Keratinocyte (primary cell): ENCODE measurements around the gene GLP2R. TPM values are rescaled to one million over a fixed set of nuclear protein-coding genes. Genes with fewer than 3 reads are reported as not detected.

Experiments used
- DNase-seq: peaks from one replicate; pipeline ENCODE4 v3.0.0-alpha.2; 2011; ENCODE audit warnings: low read depth, missing footprints, low spot score
- FAIRE-seq: peaks from 2 replicates; lab custom pipeline; 2011; peaks lifted over from hg19 to GRCh38; lab: Jason Lieb, UNC
- H2AFZ ChIP-seq: 2 replicates; pipeline ENCODE4 v1.6.0; 2012; ENCODE audit warnings: low read length, control low read depth, inconsistent platforms; ENCODE audit not compliant: control insufficient read depth
- H3K27ac ChIP-seq: 2 replicates; pipeline ENCODE4 v1.5.1; 2011; ENCODE audit warnings: low read length; ENCODE audit not compliant: control insufficient read depth, insufficient read depth
- H3K27me3 ChIP-seq: 3 replicates; pipeline ENCODE4 v1.6.0; 2011; ENCODE audit warnings: low read length; ENCODE audit not compliant: control insufficient read depth, insufficient read depth; ENCODE audit errors: extremely low read depth
- H3K36me3 ChIP-seq, 2 experiments: 2 replicates in 1 of 2; 3 replicates in 1 of 2; pipeline ENCODE4 v1.5.1; 2011; ENCODE audit warnings: low read length in 2 of 2, mild to moderate bottlenecking in 1 of 2; ENCODE audit not compliant: control insufficient read depth in 2 of 2, insufficient read depth in 2 of 2; ENCODE audit errors: extremely low read depth in 1 of 2
- H3K4me1 ChIP-seq: 3 replicates; pipeline ENCODE4 v1.5.1; 2011; ENCODE audit warnings: low read length; ENCODE audit not compliant: control insufficient read depth, insufficient read depth; ENCODE audit errors: extremely low read depth
- H3K4me2 ChIP-seq: 3 replicates; pipeline ENCODE4 v1.6.0; 2011; ENCODE audit warnings: low read depth, low read length; ENCODE audit not compliant: control insufficient read depth, insufficient read depth; ENCODE audit errors: extremely low read depth
- H3K4me3 ChIP-seq, 3 experiments: fragments of 200-600 bp in 1 of 3; sonication (generic) in 1 of 3; 2 replicates in 2 of 3; 3 replicates in 1 of 3; pipeline ENCODE4 v1.5.1; 2011 to 2016; ENCODE audit warnings: low read length in 3 of 3, mild to moderate bottlenecking in 3 of 3, control low read depth in 2 of 3, inconsistent platforms in 1 of 3, low read depth in 1 of 3, mixed read lengths in 1 of 3, mixed run types in 1 of 3, moderate library complexity in 1 of 3; ENCODE audit not compliant: control insufficient read depth in 2 of 3, insufficient read depth in 2 of 3; ENCODE audit errors: extremely low read depth in 1 of 3
- H3K79me2 ChIP-seq: 2 replicates; pipeline ENCODE4 v1.6.0; 2012; ENCODE audit warnings: low read length; ENCODE audit not compliant: control insufficient read depth, insufficient read depth
- H3K9ac ChIP-seq: 3 replicates; pipeline ENCODE4 v1.6.0; 2011; ENCODE audit warnings: low read length; ENCODE audit not compliant: control insufficient read depth, insufficient read depth; ENCODE audit errors: extremely low read depth
- H3K9me1 ChIP-seq: 3 replicates; pipeline ENCODE4 v1.6.0; 2011; ENCODE audit warnings: low read length; ENCODE audit not compliant: control insufficient read depth, insufficient read depth; ENCODE audit errors: extremely low read depth
- H3K9me3 ChIP-seq: 2 replicates; pipeline ENCODE4 v1.5.1; 2012; ENCODE audit warnings: low read depth, low read length; ENCODE audit not compliant: control insufficient read depth
- H4K20me1 ChIP-seq: 3 replicates; pipeline ENCODE4 v1.6.0; 2011; ENCODE audit warnings: low read length; ENCODE audit not compliant: control insufficient read depth, insufficient read depth; ENCODE audit errors: extremely low read depth
- EZH2 ChIP-seq: IDR thresholded peaks from one replicate; pipeline ENCODE4 v1.6.1; 2012; ENCODE audit warnings: inconsistent platforms, mild to moderate bottlenecking, low read length, moderate library complexity
- dilution Hi-C: fragments of 300-500 bp; cut with MboI; formaldehyde crosslinking; loops from one replicate; pipeline ENCODE4 v1.7.0; 2020; ENCODE audit warnings: low sequenced_read_pairs; ENCODE audit not compliant: extremely low pct_ligation_motif_present
- polyA plus RNA-seq, 5 experiments: library from polyadenylated mRNA; depleted of rRNA in 3 of 5; stranded (reverse) in 3 of 5; stranded (forward) in 1 of 5; unstranded in 1 of 5; fragments of >200 nt; gene quantifications; 1 replicate in 1 of 5; 2 replicates in 3 of 5; 3 replicates in 1 of 5; pipeline versions ENCODE4 v1.2.1 to v1.2.3, GENCODE V29; 2011 to 2012; ENCODE audit warnings: missing spikeins in 2 of 5, low read depth in 1 of 5, low replicate concordance in 1 of 5
- TF ChIP-seq, protein P1 (sequence below), 3 experiments: IDR thresholded peaks in 1 of 3; conservative IDR thresholded peaks in 1 of 3; optimal IDR thresholded peaks in 1 of 3; 2 replicates in 2 of 3; 3 replicates in 1 of 3; pipeline versions ENCODE3 to v1.5.1; 2011; ENCODE audit warnings: low read length in 3 of 3, mild to moderate bottlenecking in 3 of 3, moderate library complexity in 2 of 3, control low read depth in 1 of 3, inconsistent platforms in 1 of 3; ENCODE audit not compliant: insufficient read depth in 2 of 3; ENCODE audit errors: extremely low read depth in 1 of 3

The GLP2R gene
- polyA plus RNA-seq, 1 donor (not counting 4 experiments of a cell fraction or from before 2014, with no cell fraction given), result not detected

DNA sequence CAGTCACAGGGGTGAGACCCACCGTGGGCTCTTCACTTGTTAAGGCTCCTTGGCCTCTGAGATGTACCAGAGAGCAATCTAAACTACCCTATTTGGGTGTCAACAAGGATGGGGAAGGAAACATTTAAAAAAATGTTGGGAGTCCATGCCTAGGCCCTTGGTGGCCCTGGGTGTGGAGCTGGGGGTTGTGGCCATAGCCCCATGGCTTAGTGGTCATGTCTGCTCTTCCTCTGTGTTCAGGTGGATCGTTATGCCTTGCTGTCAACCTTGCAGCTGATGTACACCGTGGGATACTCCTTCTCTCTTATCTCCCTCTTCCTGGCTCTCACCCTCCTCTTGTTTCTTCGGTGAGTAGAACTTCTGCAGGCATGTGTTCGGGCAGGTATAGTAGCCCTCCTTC, 28.5 kb downstream of the GLP2R start:
- TF ChIP-seq, protein P1, sequence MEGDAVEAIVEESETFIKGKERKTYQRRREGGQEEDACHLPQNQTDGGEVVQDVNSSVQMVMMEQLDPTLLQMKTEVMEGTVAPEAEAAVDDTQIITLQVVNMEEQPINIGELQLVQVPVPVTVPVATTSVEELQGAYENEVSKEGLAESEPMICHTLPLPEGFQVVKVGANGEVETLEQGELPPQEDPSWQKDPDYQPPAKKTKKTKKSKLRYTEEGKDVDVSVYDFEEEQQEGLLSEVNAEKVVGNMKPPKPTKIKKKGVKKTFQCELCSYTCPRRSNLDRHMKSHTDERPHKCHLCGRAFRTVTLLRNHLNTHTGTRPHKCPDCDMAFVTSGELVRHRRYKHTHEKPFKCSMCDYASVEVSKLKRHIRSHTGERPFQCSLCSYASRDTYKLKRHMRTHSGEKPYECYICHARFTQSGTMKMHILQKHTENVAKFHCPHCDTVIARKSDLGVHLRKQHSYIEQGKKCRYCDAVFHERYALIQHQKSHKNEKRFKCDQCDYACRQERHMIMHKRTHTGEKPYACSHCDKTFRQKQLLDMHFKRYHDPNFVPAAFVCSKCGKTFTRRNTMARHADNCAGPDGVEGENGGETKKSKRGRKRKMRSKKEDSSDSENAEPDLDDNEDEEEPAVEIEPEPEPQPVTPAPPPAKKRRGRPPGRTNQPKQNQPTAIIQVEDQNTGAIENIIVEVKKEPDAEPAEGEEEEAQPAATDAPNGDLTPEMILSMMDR (optimal IDR thresholded peaks at IDR 0.05 in 1 of 3, IDR thresholded peaks at IDR 0.05 in 1 of 3, conservative IDR thresholded peaks at IDR 0.05 in 1 of 3; ENCODE audit: extremely low read depth in 1 of 3, insufficient read depth in 2 of 3, low read length in 3 of 3), result no peak
- no peak for TF ChIP-seq EZH2
- H3K79me2 ChIP-seq, result no peaks in the 10 kb centered on the region
- no peaks in the 10 kb centered on the region for H4K20me1 ChIP-seq
- no peaks in the 10 kb centered on the region for H3K9me1 ChIP-seq
- no peaks in the 10 kb centered on the region for H3K9me3 ChIP-seq
- H3K27ac ChIP-seq, result no peak overlapping the region
- no peak overlapping the region for H3K4me2 ChIP-seq
- dilution Hi-C loops, result no loop called here
- no peaks in the 10 kb centered on the region for H3K4me1 ChIP-seq
- H2AFZ ChIP-seq, result no peak overlapping the region
- no peak overlapping the region for H3K9ac ChIP-seq
- no peaks in the 10 kb centered on the region for H3K27me3 ChIP-seq
- no peak for FAIRE-seq
- no peak overlapping the region for H3K4me3 ChIP-seq
- DNase-seq, result no peak
- H3K36me3 ChIP-seq, result no peaks in the 10 kb centered on the region

DNA sequence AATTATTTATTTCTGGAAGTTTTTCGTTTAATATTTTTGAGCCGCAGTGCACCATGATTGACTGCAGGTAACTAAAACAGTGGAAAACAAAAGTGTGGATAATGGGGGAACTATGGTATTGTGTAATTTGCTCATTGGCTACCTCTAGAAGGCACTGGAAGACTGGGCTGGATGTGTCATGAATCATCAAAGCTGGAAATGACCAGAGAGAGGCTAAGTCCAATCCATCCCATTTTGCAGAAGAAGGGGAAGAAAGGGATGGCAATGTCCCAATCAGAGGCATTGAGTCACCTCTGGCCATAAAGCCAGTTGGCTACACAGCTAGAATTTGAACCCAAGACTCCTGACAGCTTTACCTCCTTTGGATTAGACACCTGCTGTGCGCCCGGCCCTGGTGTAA, 29.3 kb downstream of the GLP2R start:
- Histone ChIP-seq H3K9me3 (no peaks in the 10 kb centered on the region), H3K79me2 (no peaks in the 10 kb centered on the region), H3K27me3 (no peaks in the 10 kb centered on the region), H3K27ac (no peak overlapping the region), H2AFZ (no peak overlapping the region), H3K4me1 (no peaks in the 10 kb centered on the region), H3K4me2 (no peak overlapping the region), H3K9ac (no peak overlapping the region), H4K20me1 (no peaks in the 10 kb centered on the region), H3K9me1 (no peaks in the 10 kb centered on the region), H3K4me3 (no peak overlapping the region), H3K36me3 (no peaks in the 10 kb centered on the region)
- dilution Hi-C loops, result no loop called here
- FAIRE-seq (no peak), DNase-seq (no peak)
- TF ChIP-seq, protein P1 (optimal IDR thresholded peaks at IDR 0.05 in 1 of 3, IDR thresholded peaks at IDR 0.05 in 1 of 3, conservative IDR thresholded peaks at IDR 0.05 in 1 of 3; ENCODE audit: extremely low read depth in 1 of 3, insufficient read depth in 2 of 3, low read length in 3 of 3), result no peak
- TF ChIP-seq EZH2, result no peak
